ENCODE results near the gene RERE.

DNA sequence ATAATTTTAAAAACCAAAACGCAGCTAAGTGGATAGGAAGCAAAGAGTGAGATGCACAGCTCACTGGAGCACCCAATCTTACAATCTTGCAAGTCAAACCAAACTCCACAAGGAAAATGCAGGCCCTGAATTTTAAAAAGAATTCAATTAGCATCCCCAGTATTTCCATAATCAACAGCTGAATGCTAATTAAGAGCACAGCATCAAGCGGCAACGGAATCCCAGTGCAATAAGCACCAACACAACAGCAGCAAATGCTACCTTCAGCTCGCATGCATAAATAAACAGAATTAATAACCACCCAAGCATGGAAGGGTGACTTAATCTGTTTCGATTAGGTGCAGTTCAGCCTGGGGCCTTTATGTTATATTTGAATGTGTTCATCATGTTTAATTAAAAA, 356.7 kb downstream of the RERE start:
- TF ChIP-seq, protein P1, sequence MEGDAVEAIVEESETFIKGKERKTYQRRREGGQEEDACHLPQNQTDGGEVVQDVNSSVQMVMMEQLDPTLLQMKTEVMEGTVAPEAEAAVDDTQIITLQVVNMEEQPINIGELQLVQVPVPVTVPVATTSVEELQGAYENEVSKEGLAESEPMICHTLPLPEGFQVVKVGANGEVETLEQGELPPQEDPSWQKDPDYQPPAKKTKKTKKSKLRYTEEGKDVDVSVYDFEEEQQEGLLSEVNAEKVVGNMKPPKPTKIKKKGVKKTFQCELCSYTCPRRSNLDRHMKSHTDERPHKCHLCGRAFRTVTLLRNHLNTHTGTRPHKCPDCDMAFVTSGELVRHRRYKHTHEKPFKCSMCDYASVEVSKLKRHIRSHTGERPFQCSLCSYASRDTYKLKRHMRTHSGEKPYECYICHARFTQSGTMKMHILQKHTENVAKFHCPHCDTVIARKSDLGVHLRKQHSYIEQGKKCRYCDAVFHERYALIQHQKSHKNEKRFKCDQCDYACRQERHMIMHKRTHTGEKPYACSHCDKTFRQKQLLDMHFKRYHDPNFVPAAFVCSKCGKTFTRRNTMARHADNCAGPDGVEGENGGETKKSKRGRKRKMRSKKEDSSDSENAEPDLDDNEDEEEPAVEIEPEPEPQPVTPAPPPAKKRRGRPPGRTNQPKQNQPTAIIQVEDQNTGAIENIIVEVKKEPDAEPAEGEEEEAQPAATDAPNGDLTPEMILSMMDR (IDR thresholded peaks at IDR 0.05), result no peak
- TF ChIP-seq POLR2AphosphoS5 (IDR thresholded peaks at IDR 0.05; ENCODE audit: low read depth, low read length) (no peak), SIN3A (IDR thresholded peaks at IDR 0.05; ENCODE audit: borderline replicate concordance, insufficient read depth, low read depth, low read length) (no peak), TCF7L2 (IDR thresholded peaks at IDR 0.05; ENCODE audit: low read depth, low read length) (no peak)
- TF ChIP-seq, protein P2, sequence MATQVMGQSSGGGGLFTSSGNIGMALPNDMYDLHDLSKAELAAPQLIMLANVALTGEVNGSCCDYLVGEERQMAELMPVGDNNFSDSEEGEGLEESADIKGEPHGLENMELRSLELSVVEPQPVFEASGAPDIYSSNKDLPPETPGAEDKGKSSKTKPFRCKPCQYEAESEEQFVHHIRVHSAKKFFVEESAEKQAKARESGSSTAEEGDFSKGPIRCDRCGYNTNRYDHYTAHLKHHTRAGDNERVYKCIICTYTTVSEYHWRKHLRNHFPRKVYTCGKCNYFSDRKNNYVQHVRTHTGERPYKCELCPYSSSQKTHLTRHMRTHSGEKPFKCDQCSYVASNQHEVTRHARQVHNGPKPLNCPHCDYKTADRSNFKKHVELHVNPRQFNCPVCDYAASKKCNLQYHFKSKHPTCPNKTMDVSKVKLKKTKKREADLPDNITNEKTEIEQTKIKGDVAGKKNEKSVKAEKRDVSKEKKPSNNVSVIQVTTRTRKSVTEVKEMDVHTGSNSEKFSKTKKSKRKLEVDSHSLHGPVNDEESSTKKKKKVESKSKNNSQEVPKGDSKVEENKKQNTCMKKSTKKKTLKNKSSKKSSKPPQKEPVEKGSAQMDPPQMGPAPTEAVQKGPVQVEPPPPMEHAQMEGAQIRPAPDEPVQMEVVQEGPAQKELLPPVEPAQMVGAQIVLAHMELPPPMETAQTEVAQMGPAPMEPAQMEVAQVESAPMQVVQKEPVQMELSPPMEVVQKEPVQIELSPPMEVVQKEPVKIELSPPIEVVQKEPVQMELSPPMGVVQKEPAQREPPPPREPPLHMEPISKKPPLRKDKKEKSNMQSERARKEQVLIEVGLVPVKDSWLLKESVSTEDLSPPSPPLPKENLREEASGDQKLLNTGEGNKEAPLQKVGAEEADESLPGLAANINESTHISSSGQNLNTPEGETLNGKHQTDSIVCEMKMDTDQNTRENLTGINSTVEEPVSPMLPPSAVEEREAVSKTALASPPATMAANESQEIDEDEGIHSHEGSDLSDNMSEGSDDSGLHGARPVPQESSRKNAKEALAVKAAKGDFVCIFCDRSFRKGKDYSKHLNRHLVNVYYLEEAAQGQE (IDR thresholded peaks at IDR 0.05; ENCODE audit: insufficient read depth in 1 of 2, low read depth in 2 of 2, low read length in 1 of 2), result no peak

Data from Panc1 (cell line).